ENCODE results near the gene VAV3. TPM values are rescaled to one million over a fixed set of nuclear protein-coding genes. Genes with fewer than 3 reads are reported as not detected.

Gene VAV3
- total and polyA plus RNA-seq, 10 of the 15 experiments (the other 5 are each of a cell fraction or from before 2014, with no cell fraction given) = 0.84 to 5.5 (median 3.4) TPM

GRCh38 chr1:107949467-107950253 is 15.3 kb downstream of the VAV3 start (continued):
- TF ChIP-seq IRF4 (IDR thresholded peaks at IDR 0.05; ENCODE audit: low read depth, low read length) (peak; percentile 88), ZNF622 (IDR thresholded peaks at IDR 0.05) (no peak), MTA3 (IDR thresholded peaks at IDR 0.05; ENCODE audit: borderline replicate concordance, low read length) (0 out of 2 replicates have a peak, but pooled peaks have one; percentile 27), FOXM1 (IDR thresholded peaks at IDR 0.05; ENCODE audit: low read depth, low read length) (peak; percentile 74; the same call in 1 of the 2 replicates), TCF3 (IDR thresholded peaks at IDR 0.05; ENCODE audit: borderline replicate concordance, insufficient read depth, low read depth, low read length) (peak; percentile 56; the same call in 1 of the 2 replicates), EP300 (IDR thresholded peaks at IDR 0.05; ENCODE audit: borderline replicate concordance in 1 of 2, control insufficient read depth in 1 of 2, low read depth in 2 of 2, low read length in 2 of 2) (0 out of 4 replicates have a peak, but pooled peaks of 1 of the 2 experiments have one; percentile 40)

DNA sequence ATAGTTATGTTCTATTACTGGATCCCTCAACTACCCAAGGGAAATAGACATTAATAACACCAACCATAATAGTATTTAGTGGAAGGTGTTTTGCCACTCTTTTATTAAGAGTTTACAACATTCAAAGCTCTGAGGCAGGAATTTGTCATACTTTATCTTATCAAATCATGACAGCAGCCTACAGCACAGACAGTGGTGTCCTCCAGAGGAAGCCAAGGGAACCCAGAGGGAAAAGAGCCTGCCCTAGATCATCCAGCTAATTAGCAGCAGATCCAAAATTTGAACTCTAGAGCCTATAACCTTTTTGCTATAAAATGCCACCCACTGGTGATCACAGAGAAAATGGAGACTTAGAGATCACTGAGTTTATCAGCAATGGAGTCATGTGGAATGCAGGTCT is 18.2 kb downstream of the VAV3 start:
- DNase-seq (ENCODE audit: low read depth, low spot score) = no peak
- TF ChIP-seq CUX1 (IDR thresholded peaks at IDR 0.05; ENCODE audit: insufficient replicate concordance, low read depth, low read length) (no peak), PML (IDR thresholded peaks at IDR 0.05; ENCODE audit: low read length) (no peak), NR2C1 (IDR thresholded peaks at IDR 0.05) (no peak), BRCA1 (IDR thresholded peaks at IDR 0.05; ENCODE audit: low read depth, low read length) (no peak), ATF7 (IDR thresholded peaks at IDR 0.05; ENCODE audit: low read depth) (no peak), CHD2 (IDR thresholded peaks at IDR 0.05; ENCODE audit: borderline replicate concordance, low read depth, low read length) (no peak)
- TF ChIP-seq, protein P1, sequence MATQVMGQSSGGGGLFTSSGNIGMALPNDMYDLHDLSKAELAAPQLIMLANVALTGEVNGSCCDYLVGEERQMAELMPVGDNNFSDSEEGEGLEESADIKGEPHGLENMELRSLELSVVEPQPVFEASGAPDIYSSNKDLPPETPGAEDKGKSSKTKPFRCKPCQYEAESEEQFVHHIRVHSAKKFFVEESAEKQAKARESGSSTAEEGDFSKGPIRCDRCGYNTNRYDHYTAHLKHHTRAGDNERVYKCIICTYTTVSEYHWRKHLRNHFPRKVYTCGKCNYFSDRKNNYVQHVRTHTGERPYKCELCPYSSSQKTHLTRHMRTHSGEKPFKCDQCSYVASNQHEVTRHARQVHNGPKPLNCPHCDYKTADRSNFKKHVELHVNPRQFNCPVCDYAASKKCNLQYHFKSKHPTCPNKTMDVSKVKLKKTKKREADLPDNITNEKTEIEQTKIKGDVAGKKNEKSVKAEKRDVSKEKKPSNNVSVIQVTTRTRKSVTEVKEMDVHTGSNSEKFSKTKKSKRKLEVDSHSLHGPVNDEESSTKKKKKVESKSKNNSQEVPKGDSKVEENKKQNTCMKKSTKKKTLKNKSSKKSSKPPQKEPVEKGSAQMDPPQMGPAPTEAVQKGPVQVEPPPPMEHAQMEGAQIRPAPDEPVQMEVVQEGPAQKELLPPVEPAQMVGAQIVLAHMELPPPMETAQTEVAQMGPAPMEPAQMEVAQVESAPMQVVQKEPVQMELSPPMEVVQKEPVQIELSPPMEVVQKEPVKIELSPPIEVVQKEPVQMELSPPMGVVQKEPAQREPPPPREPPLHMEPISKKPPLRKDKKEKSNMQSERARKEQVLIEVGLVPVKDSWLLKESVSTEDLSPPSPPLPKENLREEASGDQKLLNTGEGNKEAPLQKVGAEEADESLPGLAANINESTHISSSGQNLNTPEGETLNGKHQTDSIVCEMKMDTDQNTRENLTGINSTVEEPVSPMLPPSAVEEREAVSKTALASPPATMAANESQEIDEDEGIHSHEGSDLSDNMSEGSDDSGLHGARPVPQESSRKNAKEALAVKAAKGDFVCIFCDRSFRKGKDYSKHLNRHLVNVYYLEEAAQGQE (IDR thresholded peaks at IDR 0.05; ENCODE audit: low read depth, low read length) = no peak

More for the DNA sequence above, 18.2 kb downstream of the VAV3 start:
- intact Hi-C loops (cut with micrococcal nuclease; ENCODE audit: unreplicated experiment) (no loop called here), in situ Hi-C loops (cut with MboI) (no loop called here)
- Histone ChIP-seq H3K9ac (ENCODE audit: control insufficient read depth, insufficient read depth, low read length) (no peak overlapping the region), H3K79me2 (ENCODE audit: control insufficient read depth, insufficient read depth, low read length) (no peaks in the 10 kb centered on the region; the same call in none of the 2 replicates), H2AFZ (ENCODE audit: control insufficient read depth, low read depth, low read length) (no peak overlapping the region), H4K20me1 (ENCODE audit: control insufficient read depth, insufficient read depth) (no peaks in the 10 kb centered on the region), H3K9me3 (replicated peaks; ENCODE audit: control insufficient read depth, insufficient read depth, low read length) (no peaks in the 10 kb centered on the region), H3K4me2 (ENCODE audit: control insufficient read depth, insufficient read depth) (no peak overlapping the region), H3K27ac (ENCODE audit: control insufficient read depth, insufficient read depth) (no peak overlapping the region), H3K27me3 (replicated peaks in 1 of 2; ENCODE audit: control insufficient read depth in 2 of 2, insufficient read depth in 2 of 2, low read length in 1 of 2) (no peaks in the 10 kb centered on the region; a peak in 1 of 4 replicates), H3K36me3 (ENCODE audit: control insufficient read depth in 2 of 2, insufficient read depth in 2 of 2, low read length in 1 of 2) (no peaks in the 10 kb centered on the region), H3K4me3 (no peak overlapping the region), H3K4me1 (ENCODE audit: control insufficient read depth, insufficient read depth, low read length) (peaks cover 18% of the 10 kb centered on the region)
- ATAC-seq = no peak
- FAIRE-seq = no peak
- no TSS peak for BruUV-seq (replicated peaks)
- SMC1A ChIA-PET (ENCODE audit: uncharacterized antibody, unreplicated experiment) = no interaction called here
- CTCF ChIA-PET = interaction anchor here (0.9 kb wide), 1 partner anchor 9 kb away, joined by 3 read pairs; no protein-coding TSS in a partner anchor
- RAD21 ChIA-PET (ENCODE audit: unreplicated experiment) = no interaction called here
- POLR2A ChIA-PET = no interaction called here

Measured in GM12878 (cell line).